Mesendoderm (in vitro differentiated cells): ENCODE data around the gene DNAJB2. TPM values are rescaled to one million over a fixed set of nuclear protein-coding genes. Genes with fewer than 3 reads are reported as not detected.

Source experiments
- DNase-seq: peaks from one replicate; pipeline ENCODE4 v3.0.0; 2013
- H2AK5ac ChIP-seq: 2 replicates; pipeline ENCODE4 v1.6.1; 2013; ENCODE audit warnings: low read length, inconsistent platforms
- H2BK120ac ChIP-seq: 2 replicates; pipeline ENCODE4 v1.6.1; 2013; ENCODE audit warnings: low read depth, mild to moderate bottlenecking, low read length, moderate library complexity, mixed read lengths
- H2BK15ac ChIP-seq: replicated peaks from 2 replicates; pipeline ENCODE4 v1.6.1; 2013; ENCODE audit warnings: low read depth, mild to moderate bottlenecking, moderate library complexity
- H2BK5ac ChIP-seq: 2 replicates; pipeline ENCODE4 v1.6.1; 2013; ENCODE audit warnings: low read length, inconsistent platforms
- H3K18ac ChIP-seq: 2 replicates; pipeline ENCODE4 v1.6.1; 2013; ENCODE audit warnings: mild to moderate bottlenecking, low read length, mixed read lengths
- H3K23ac ChIP-seq: one replicate; pipeline ENCODE4 v1.6.1; 2013; ENCODE audit warnings: low read length
- H3K27ac ChIP-seq: 2 replicates; pipeline ENCODE4 v1.5.1; 2013; ENCODE audit warnings: low read depth, mild to moderate bottlenecking, inconsistent platforms, low read length, moderate library complexity
- H3K27me3 ChIP-seq: 2 replicates; pipeline ENCODE4 v1.6.1; 2013; ENCODE audit warnings: low read length, control low read depth, mild to moderate bottlenecking, inconsistent platforms; ENCODE audit not compliant: insufficient read depth, poor library complexity
- H3K36me3 ChIP-seq: 2 replicates; pipeline ENCODE4 v1.6.1; 2013; ENCODE audit warnings: low read length, inconsistent platforms; ENCODE audit not compliant: control insufficient read depth, insufficient read depth
- H3K4ac ChIP-seq: one replicate; pipeline ENCODE4 v1.6.1; 2013; ENCODE audit warnings: low read depth, mild to moderate bottlenecking, low read length, moderate library complexity
- H3K4me1 ChIP-seq: 2 replicates; pipeline ENCODE4 v1.6.1; 2013; ENCODE audit warnings: low read depth, low read length, inconsistent platforms; ENCODE audit not compliant: control insufficient read depth
- H3K4me2 ChIP-seq: 2 replicates; pipeline ENCODE4 v1.6.1; 2013; ENCODE audit warnings: low read length
- H3K4me3 ChIP-seq: 2 replicates; pipeline ENCODE4 v1.5.1; 2013; ENCODE audit warnings: mild to moderate bottlenecking, low read length
- H3K56ac ChIP-seq: one replicate; pipeline ENCODE4 v1.6.1; 2013; ENCODE audit warnings: low read length
- H3K79me1 ChIP-seq: 2 replicates; pipeline ENCODE4 v1.6.1; 2013; ENCODE audit warnings: low read length, inconsistent platforms
- H3K79me2 ChIP-seq: 2 replicates; pipeline ENCODE4 v1.6.1; 2013; ENCODE audit warnings: mild to moderate bottlenecking, low read length; ENCODE audit not compliant: control insufficient read depth, insufficient read depth
- H3K9ac ChIP-seq: 2 replicates; pipeline ENCODE4 v1.6.1; 2013; ENCODE audit warnings: low read length, inconsistent platforms
- H4K5ac ChIP-seq: one replicate; pipeline ENCODE4 v1.6.1; 2013; ENCODE audit warnings: low read length
- H4K8ac ChIP-seq: one replicate; pipeline ENCODE4 v1.6.1; 2013; ENCODE audit warnings: low read depth, mild to moderate bottlenecking, control low read depth, low read length, moderate library complexity
- WGBS: extraction: QIAGEN DNeasy Blood & Tissue Kit; methylation state at CpG from one replicate; pipeline ENCODE4 v1.1.7; 2013; ENCODE audit warnings: low lambda C conversion rate, missing lambda C conversion rate; ENCODE audit not compliant: insufficient coverage; ENCODE audit errors: extremely low coverage; 5-methylcytosine and 5-hydroxymethylcytosine counted together
- polyA plus RNA-seq, 2 experiments: library from polyadenylated mRNA; stranded (reverse); fragments of 200-250 nt; gene quantifications; one replicate each; pipeline ENCODE4 v1.2.3, GENCODE V29; 2013

The DNAJB2 gene
- 26.1 TPM for polyA plus RNA-seq (2013, experiment 1 of 2)
- 26.0 TPM for polyA plus RNA-seq (2013, experiment 2 of 2)

- DNase-seq = peak; percentile 99
- Histone ChIP-seq H3K4me1 (peaks cover 21% of the 10 kb centered on the region), H3K23ac (peak within 1 kb of the TSS; percentile 83), H2BK120ac (peak within 1 kb of the TSS; percentile 96), H3K4ac (peak within 1 kb of the TSS; percentile 61), H2BK15ac (no peak within 1 kb of the TSS), H4K8ac (peak within 1 kb of the TSS; percentile 95), H3K9ac (peak within 1 kb of the TSS; percentile 74), H4K5ac (no peak within 1 kb of the TSS), H3K36me3 (no peaks in the 10 kb centered on the region), H3K27ac (peak within 1 kb of the TSS; percentile 99), H3K27me3 (no peaks in the 10 kb centered on the region), H2BK5ac (peak within 1 kb of the TSS; percentile 88), H2AK5ac (peak within 1 kb of the TSS; percentile 24), H3K79me1 (no peaks in the 10 kb centered on the region), H3K79me2 (no peaks in the 10 kb centered on the region), H3K18ac (peak within 1 kb of the TSS; percentile 88), H3K4me3 (peak within 1 kb of the TSS; percentile 15), H3K4me2 (peak within 1 kb of the TSS; percentile 71), H3K56ac (peak within 1 kb of the TSS; percentile 87)
- WGBS = no CpG with 5 or more reads among the region's 65 CpGs
These were observed at the start of gene DNAJB2 for GRCh38 chr2:219279151-219279915. TSS of gene DNAJB2 (plus strand) at chr2:219279366. CDS start at chr2:219279834, 468 bp downstream.

GRCh38 chr2:219230059-219230540 is 49.1 kb upstream of the DNAJB2 start:
- H2BK120ac ChIP-seq = no peak overlapping the region
- H3K36me3 ChIP-seq = peaks cover 4% of the 10 kb centered on the region
- H3K4me1 ChIP-seq = peaks cover 4% of the 10 kb centered on the region
- peaks cover 12% of the 10 kb centered on the region for H3K79me1 ChIP-seq
- H3K4me2 ChIP-seq = peak overlapping the region; percentile 72
- H3K4me3 ChIP-seq = peak overlapping the region; percentile 87
- H3K56ac ChIP-seq = peak overlapping the region; percentile 92
- H3K79me2 ChIP-seq = peaks cover 6% of the 10 kb centered on the region
- H3K9ac ChIP-seq = peak overlapping the region; percentile 88
- H2BK15ac ChIP-seq = no peak overlapping the region
- H2AK5ac ChIP-seq = no peak overlapping the region
- WGBS = no CpG with 5 or more reads among the region's 24 CpGs
- H4K8ac ChIP-seq = no peak overlapping the region
- DNase-seq = peak; percentile 79
- peak overlapping the region; percentile 81 for H3K4ac ChIP-seq
- no peak overlapping the region for H3K23ac ChIP-seq
- H2BK5ac ChIP-seq = no peak overlapping the region
- H3K18ac ChIP-seq = peak overlapping the region; percentile 21
- no peak overlapping the region for H4K5ac ChIP-seq
- H3K27ac ChIP-seq = peak overlapping the region; percentile 89
- H3K27me3 ChIP-seq = no peaks in the 10 kb centered on the region

DNA sequence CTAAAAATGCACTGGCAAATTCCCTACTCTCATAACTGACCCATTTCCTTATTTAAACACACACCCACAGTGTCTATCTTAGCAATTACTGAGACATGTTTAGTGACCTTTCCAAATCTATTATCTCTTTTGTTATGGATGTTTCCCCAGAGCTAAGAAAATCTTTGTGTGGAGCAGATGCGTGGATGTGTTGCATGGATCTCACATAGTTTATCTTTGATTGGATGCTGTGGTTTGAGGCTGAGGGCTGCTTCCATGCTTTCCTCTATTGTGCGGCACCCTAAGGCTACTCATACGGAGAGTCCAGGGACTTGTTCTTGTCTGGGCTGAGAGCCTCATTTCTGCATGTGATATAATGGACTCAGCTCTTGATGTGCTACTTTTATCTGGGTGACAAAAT is 44.8 kb upstream of the DNAJB2 start:
- no peak overlapping the region for H2BK120ac ChIP-seq
- no peak overlapping the region for H2BK15ac ChIP-seq
- no peak overlapping the region for H3K4me2 ChIP-seq
- H2BK5ac ChIP-seq = no peak overlapping the region
- H3K36me3 ChIP-seq = peaks cover 14% of the 10 kb centered on the region
- no CpG with 5 or more reads among the region's 3 CpGs for WGBS
- H3K79me1 ChIP-seq = peaks cover 2% of the 10 kb centered on the region
- DNase-seq = no peak
- H3K27me3 ChIP-seq = no peaks in the 10 kb centered on the region
- no peak overlapping the region for H3K9ac ChIP-seq
- no peak overlapping the region for H3K56ac ChIP-seq
- no peak overlapping the region for H3K18ac ChIP-seq
- no peak overlapping the region for H3K4ac ChIP-seq
- H3K23ac ChIP-seq = no peak overlapping the region
- no peak overlapping the region for H4K5ac ChIP-seq
- H3K4me1 ChIP-seq = no peaks in the 10 kb centered on the region
- H2AK5ac ChIP-seq = no peak overlapping the region
- H3K79me2 ChIP-seq = no peaks in the 10 kb centered on the region
- H3K4me3 ChIP-seq = no peak overlapping the region
- no peak overlapping the region for H3K27ac ChIP-seq
- no peak overlapping the region for H4K8ac ChIP-seq

GRCh38 chr2:219243291-219243761 is 35.8 kb upstream of the DNAJB2 start:
- Histone ChIP-seq H4K8ac (no peak overlapping the region), H2AK5ac (no peak overlapping the region), H3K27me3 (no peaks in the 10 kb centered on the region), H3K4me3 (no peak overlapping the region), H3K27ac (no peak overlapping the region), H3K79me2 (no peaks in the 10 kb centered on the region), H3K23ac (no peak overlapping the region), H3K9ac (no peak overlapping the region), H4K5ac (no peak overlapping the region), H2BK15ac (no peak overlapping the region), H3K4me1 (peaks cover 2% of the 10 kb centered on the region), H3K79me1 (peaks cover 7% of the 10 kb centered on the region), H3K36me3 (no peaks in the 10 kb centered on the region), H3K4ac (no peak overlapping the region), H2BK120ac (no peak overlapping the region), H3K4me2 (no peak overlapping the region), H3K18ac (no peak overlapping the region), H3K56ac (peak overlapping the region; percentile 1), H2BK5ac (no peak overlapping the region)
- DNase-seq = no peak
- no CpG with 5 or more reads among the region's 28 CpGs for WGBS

DNA sequence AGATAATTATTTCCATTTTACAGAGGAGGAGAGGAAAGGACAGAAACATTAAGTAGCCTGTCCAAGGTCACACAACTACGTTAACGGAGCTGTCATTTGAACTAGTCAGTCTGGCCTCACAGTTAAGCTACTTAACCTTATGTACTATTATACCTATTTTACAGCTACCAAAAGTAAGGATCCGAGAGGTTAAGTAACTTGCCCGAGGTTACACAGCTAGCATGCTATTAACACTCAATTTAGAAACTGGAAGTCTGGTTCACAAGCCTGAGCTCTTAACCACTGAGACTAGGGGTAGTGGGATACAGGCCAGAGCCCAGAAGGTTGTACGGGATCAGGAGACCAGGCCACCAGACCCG is 34.4 kb upstream of the DNAJB2 start:
- WGBS = no CpG with 5 or more reads among the region's 6 CpGs

More for the DNA sequence above, 34.4 kb upstream of the DNAJB2 start:
- no peaks in the 10 kb centered on the region for H3K27me3 ChIP-seq
- H3K56ac ChIP-seq = peak overlapping the region; percentile 82
- H3K23ac ChIP-seq = no peak overlapping the region
- peak overlapping the region; percentile 55 for H3K9ac ChIP-seq
- H3K4me3 ChIP-seq = peak overlapping the region; percentile 31
- H2BK15ac ChIP-seq = no peak overlapping the region
- no peaks in the 10 kb centered on the region for H3K79me2 ChIP-seq
- H3K79me1 ChIP-seq = peaks cover 7% of the 10 kb centered on the region
- no peak overlapping the region for H3K27ac ChIP-seq
- H3K18ac ChIP-seq = peak overlapping the region; percentile 13
- DNase-seq = no peak
- peaks cover 2% of the 10 kb centered on the region for H3K4me1 ChIP-seq
- H4K5ac ChIP-seq = peak overlapping the region; percentile 12
- no peak overlapping the region for H2AK5ac ChIP-seq
- H4K8ac ChIP-seq = peak overlapping the region; percentile 69
- peak overlapping the region; percentile 28 for H3K4ac ChIP-seq
- H2BK5ac ChIP-seq = no peak overlapping the region
- peak overlapping the region; percentile 22 for H3K4me2 ChIP-seq
- H2BK120ac ChIP-seq = no peak overlapping the region
- H3K36me3 ChIP-seq = no peaks in the 10 kb centered on the region
